HG03520 (cell line): Measurements from ENCODE around the gene APBA3.

Source experiments
- ATAC-seq: cut with Tn5 transposase; IDR thresholded peaks from one replicate; pipeline ENCODE4 v1.9.1; 2021; ENCODE audit warnings: mild to moderate bottlenecking, moderate library complexity; ENCODE audit not compliant: unreplicated experiment

The APBA3 gene

GRCh38 chr19:3788996-3789778 lies 27.7 kb upstream of the APBA3 start:
- ATAC-seq = no peak

- ATAC-seq = no peak
These were observed 24.7 kb upstream of the APBA3 start, which contains the start of gene MATK for GRCh38 chr19:3785938-3786824. Gene MATK (minus strand): TSS chr19:3786381. CDS start chr19:3785135, 1,246 bp downstream.

- no peak for ATAC-seq
These were observed 24.0 kb upstream of the APBA3 start for GRCh38 chr19:3785451-3785937.

- no peak for ATAC-seq
These were observed 23.3 kb upstream of the APBA3 start for GRCh38 chr19:3784607-3785450.

- ATAC-seq = no peak
These were observed 22.4 kb upstream of the APBA3 start for GRCh38 chr19:3783660-3784584.

- no peak for ATAC-seq
These were observed 21.4 kb upstream of the APBA3 start for GRCh38 chr19:3782903-3783302.

- no peak for ATAC-seq
These were observed 20.8 kb upstream of the APBA3 start for GRCh38 chr19:3782330-3782729.

- no peak for ATAC-seq
These were observed 20.1 kb upstream of the APBA3 start for GRCh38 chr19:3781603-3782002.

GRCh38 chr19:3780786-3781304 lies 19.4 kb upstream of the APBA3 start:
- ATAC-seq = no peak

- ATAC-seq = no peak
These were observed 17.6 kb upstream of the APBA3 start for GRCh38 chr19:3778899-3779723.

- ATAC-seq = no peak
These were observed 16.8 kb upstream of the APBA3 start for GRCh38 chr19:3778104-3778867.

GRCh38 chr19:3776479-3777040 lies 15.1 kb upstream of the APBA3 start:
- no peak for ATAC-seq

- no peak for ATAC-seq
These were observed 14.3 kb upstream of the APBA3 start for GRCh38 chr19:3775831-3776230.

- no peak for ATAC-seq
These were observed 13.9 kb upstream of the APBA3 start for GRCh38 chr19:3775374-3775711.

GRCh38 chr19:3774621-3775373 lies 13.3 kb upstream of the APBA3 start:
- no peak for ATAC-seq

GRCh38 chr19:3773814-3774515 lies 12.5 kb upstream of the APBA3 start:
- ATAC-seq = no peak
